HEK293T (cell line): ENCODE measurements around the gene PMM1.

Experiments used
- ARNT ChIP-seq: fragments of 450-650 bp; IDR thresholded peaks from 2 replicates; pipeline ENCODE4 v1.6.1; 2017; ENCODE audit warnings: mild to moderate bottlenecking
- BHLHE40 ChIP-seq: fragments of 450-650 bp; IDR thresholded peaks from 2 replicates; pipeline ENCODE4 v1.6.1; 2016; ENCODE audit warnings: mild to moderate bottlenecking, moderate library complexity, borderline replicate concordance
- ELF4 ChIP-seq: fragments of 450-650 bp; IDR thresholded peaks from 2 replicates; pipeline ENCODE4 v1.6.1; 2017; ENCODE audit warnings: antibody characterized with exemption
- FOXA1 ChIP-seq: fragments of 450-650 bp; IDR thresholded peaks from 2 replicates; pipeline ENCODE4 v1.6.1; 2016; ENCODE audit warnings: mild to moderate bottlenecking
- FOXK2 ChIP-seq: fragments of 450-650 bp; IDR thresholded peaks from 2 replicates; pipeline ENCODE4 v1.6.1; 2016; ENCODE audit warnings: mild to moderate bottlenecking
- FOXM1 ChIP-seq: fragments of 450-650 bp; IDR thresholded peaks from 2 replicates; pipeline ENCODE4 v1.6.1; 2017; ENCODE audit warnings: mild to moderate bottlenecking, borderline replicate concordance
- L3MBTL2 ChIP-seq: fragments of 450-650 bp; conservative IDR thresholded peaks from 2 replicates; pipeline ENCODE4 v1.6.1; 2016; ENCODE audit warnings: mild to moderate bottlenecking
- NFRKB ChIP-seq: fragments of 450-650 bp; IDR thresholded peaks from 2 replicates; pipeline ENCODE4 v1.6.1; 2016; ENCODE audit warnings: mild to moderate bottlenecking, moderate library complexity
- SUZ12 ChIP-seq: fragments of 450-650 bp; IDR thresholded peaks from 2 replicates; pipeline ENCODE4 v1.6.1; 2016; ENCODE audit warnings: mild to moderate bottlenecking
- TF ChIP-seq, protein P1 (sequence below): fragments of 450-650 bp; IDR thresholded peaks from 2 replicates; pipeline ENCODE4 v1.6.1; 2016

DNA sequence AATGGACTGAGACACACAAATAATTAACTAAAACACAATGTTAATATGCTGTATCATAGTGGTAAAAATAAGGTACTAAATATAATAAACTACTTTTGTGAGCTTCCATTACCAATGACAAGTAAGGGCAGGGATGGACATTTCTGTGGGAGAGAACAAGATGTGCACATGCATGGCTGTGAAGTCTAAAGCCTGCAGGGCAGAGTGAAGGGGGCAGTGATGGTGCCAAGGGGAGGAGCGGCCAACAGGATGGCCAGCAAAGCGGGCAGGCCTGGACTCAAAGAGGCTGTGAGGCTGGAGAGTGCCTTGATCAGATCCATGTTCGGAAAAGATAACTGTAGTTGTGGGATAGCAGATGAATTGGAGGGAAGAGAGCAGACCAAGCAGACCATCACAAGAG is 18.7 kb upstream of the PMM1 start:
- TF ChIP-seq, protein P1, sequence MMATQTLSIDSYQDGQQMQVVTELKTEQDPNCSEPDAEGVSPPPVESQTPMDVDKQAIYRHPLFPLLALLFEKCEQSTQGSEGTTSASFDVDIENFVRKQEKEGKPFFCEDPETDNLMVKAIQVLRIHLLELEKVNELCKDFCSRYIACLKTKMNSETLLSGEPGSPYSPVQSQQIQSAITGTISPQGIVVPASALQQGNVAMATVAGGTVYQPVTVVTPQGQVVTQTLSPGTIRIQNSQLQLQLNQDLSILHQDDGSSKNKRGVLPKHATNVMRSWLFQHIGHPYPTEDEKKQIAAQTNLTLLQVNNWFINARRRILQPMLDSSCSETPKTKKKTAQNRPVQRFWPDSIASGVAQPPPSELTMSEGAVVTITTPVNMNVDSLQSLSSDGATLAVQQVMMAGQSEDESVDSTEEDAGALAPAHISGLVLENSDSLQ, result no peak
- TF ChIP-seq ARNT, result no peak
- TF ChIP-seq NFRKB, result no peak
- no peak for TF ChIP-seq FOXA1
- TF ChIP-seq L3MBTL2, result no peak
- no peak for TF ChIP-seq FOXK2
- no peak for TF ChIP-seq BHLHE40
- TF ChIP-seq ELF4, result no peak
- no peak for TF ChIP-seq SUZ12
- TF ChIP-seq FOXM1, result no peak
